H1 (cell line): ENCODE results near the gene NUTM1. TPM values are rescaled to one million over a fixed set of nuclear protein-coding genes. Genes with fewer than 3 reads are reported as not detected.

Experiments
- CTCF ChIA-PET: fragments of 300-600 bp; sonication (Branson Sonifier 250); formaldehyde crosslinking; loops from one replicate; lab custom pipeline; 2021; ENCODE audit not compliant: partially characterized antibody; lab: Charles Lee
- POLR2A ChIA-PET: fragments of 300-600 bp; sonication (Branson Sonifier 250); formaldehyde crosslinking; loops from one replicate; lab custom pipeline; 2021; ENCODE audit warnings: inconsistent platforms; ENCODE audit not compliant: partially characterized antibody; lab: Charles Lee
- DNase-seq, 2 experiments: peaks; one replicate each; pipeline versions ENCODE4 v3.0.0 to v3.0.0-alpha.2; 2010 to 2022; ENCODE audit warnings: low spot score in 2 of 2, low read depth in 1 of 2, mixed read lengths in 1 of 2
- FAIRE-seq: peaks from 2 replicates; lab custom pipeline; 2011; peaks lifted over from hg19 to GRCh38; lab: Jason Lieb, UNC
- H2AFZ ChIP-seq: 2 replicates; pipeline ENCODE4 v1.8.1; 2012; ENCODE audit warnings: low read length, inconsistent platforms
- H2AK5ac ChIP-seq: 2 replicates; pipeline ENCODE4 v1.6.1; 2013; ENCODE audit warnings: low read depth, low read length
- H2BK120ac ChIP-seq: replicated peaks from 2 replicates; pipeline ENCODE3; 2013; ENCODE audit warnings: low read depth, low read length, inconsistent platforms
- H2BK12ac ChIP-seq: 2 replicates; pipeline ENCODE4 v1.6.1; 2013; ENCODE audit warnings: low read depth, low read length
- H2BK15ac ChIP-seq: 2 replicates; pipeline ENCODE4 v1.6.1; 2013; ENCODE audit warnings: low read length
- H2BK20ac ChIP-seq: 2 replicates; pipeline ENCODE4 v1.6.1; 2013; ENCODE audit warnings: low read length
- H2BK5ac ChIP-seq: 2 replicates; pipeline ENCODE4 v1.6.1; 2013; ENCODE audit warnings: low read depth, low read length
- H3K14ac ChIP-seq: 2 replicates; pipeline ENCODE4 v1.6.1; 2013; ENCODE audit warnings: inconsistent platforms; ENCODE audit not compliant: insufficient read length
- H3K18ac ChIP-seq: 2 replicates; pipeline ENCODE4 v1.6.1; 2013; ENCODE audit warnings: low read length; ENCODE audit errors: extremely low read depth
- H3K23ac ChIP-seq: 2 replicates; pipeline ENCODE4 v1.6.1; 2013; ENCODE audit warnings: inconsistent platforms; ENCODE audit not compliant: insufficient read length
- H3K23me2 ChIP-seq: 2 replicates; pipeline ENCODE4 v1.6.1; 2013; ENCODE audit warnings: low read depth, low read length
- H3K27ac ChIP-seq: 2 replicates; pipeline ENCODE4 v1.6.1; 2011; ENCODE audit warnings: low read depth, low read length, inconsistent platforms
- H3K27me3 ChIP-seq, 4 experiments: replicated peaks in 1 of 4; 1 replicate in 1 of 4; 2 replicates in 3 of 4; pipeline versions ENCODE4 v1.6.1 to v1.8.1; 2011 to 2013; ENCODE audit warnings: low read length in 3 of 4, mild to moderate bottlenecking in 3 of 4, inconsistent platforms in 2 of 4, mixed read lengths in 2 of 4, moderate library complexity in 1 of 4; ENCODE audit not compliant: control insufficient read depth in 3 of 4, insufficient read depth in 3 of 4; ENCODE audit errors: extremely low read depth in 1 of 4
- H3K36me3 ChIP-seq, 4 experiments: 2 replicates each; pipeline versions ENCODE4 v1.6.1 to v1.8.1; 2011 to 2013; ENCODE audit warnings: mild to moderate bottlenecking in 4 of 4, low read length in 3 of 4, moderate library complexity in 2 of 4, control low read depth in 1 of 4, inconsistent platforms in 1 of 4; ENCODE audit not compliant: insufficient read depth in 4 of 4, control insufficient read depth in 2 of 4
- H3K4ac ChIP-seq: replicated peaks from 2 replicates; pipeline ENCODE3; 2013; ENCODE audit warnings: low read length, low read depth, mixed read lengths, inconsistent platforms; ENCODE audit not compliant: insufficient read length
- H3K4me1 ChIP-seq, 4 experiments: replicated peaks in 1 of 4; 1 replicate in 1 of 4; 2 replicates in 3 of 4; pipeline versions ENCODE4 v1.6.1 to v1.8.1; 2011 to 2013; ENCODE audit warnings: low read length in 3 of 4, inconsistent platforms in 2 of 4, mixed read lengths in 1 of 4; ENCODE audit not compliant: insufficient read depth in 4 of 4, control insufficient read depth in 3 of 4
- H3K4me2 ChIP-seq, 2 experiments: 2 replicates each; pipeline versions ENCODE4 v1.6.1 to v1.8.1; 2011 to 2013; ENCODE audit warnings: low read depth in 2 of 2, low read length in 2 of 2, control low read depth in 1 of 2, inconsistent platforms in 1 of 2, mild to moderate bottlenecking in 1 of 2; ENCODE audit not compliant: insufficient read depth in 1 of 2
- H3K4me3 ChIP-seq, 4 experiments: fragments of 200-600, 300-600 bp in 1 of 4; sonication (generic), shearing (Covaris generic), sonication (Bioruptor Twin) in 1 of 4; 2 replicates each; pipeline versions ENCODE4 v1.5.1 to v1.8.1; 2011 to 2016; ENCODE audit warnings: low read length in 4 of 4, low read depth in 3 of 4, control low read depth in 2 of 4, inconsistent platforms in 2 of 4, mild to moderate bottlenecking in 2 of 4, mixed read lengths in 1 of 4, moderate library complexity in 1 of 4; ENCODE audit not compliant: insufficient read depth in 2 of 4; ENCODE audit errors: extremely low read depth in 1 of 4
- H3K56ac ChIP-seq: replicated peaks from 2 replicates; pipeline ENCODE3; 2013; ENCODE audit warnings: low read depth, mild to moderate bottlenecking, mixed read lengths, low read length, inconsistent platforms; ENCODE audit not compliant: insufficient read length
- H3K79me1 ChIP-seq: 2 replicates; pipeline ENCODE4 v1.6.1; 2013; ENCODE audit warnings: low read depth, low read length, control low read depth
- H3K79me2 ChIP-seq, 2 experiments: 2 replicates each; pipeline versions ENCODE4 v1.6.1 to v1.8.1; 2012 to 2013; ENCODE audit warnings: low read length in 2 of 2, mild to moderate bottlenecking in 2 of 2, inconsistent platforms in 1 of 2; ENCODE audit not compliant: insufficient read depth in 2 of 2, control insufficient read depth in 1 of 2
- H3K9ac ChIP-seq, 4 experiments: replicated peaks in 1 of 4; 1 replicate in 1 of 4; 2 replicates in 3 of 4; pipeline versions ENCODE4 v1.6.1 to v1.8.1; 2011 to 2013; ENCODE audit warnings: low read depth in 3 of 4, low read length in 3 of 4, control low read depth in 2 of 4, mild to moderate bottlenecking in 2 of 4, moderate library complexity in 2 of 4, inconsistent platforms in 1 of 4; ENCODE audit errors: extremely low read depth in 1 of 4
- H3K9me3 ChIP-seq, 2 experiments: 2 replicates each; pipeline versions ENCODE4 v1.6.1 to v1.8.1; 2012 to 2013; ENCODE audit warnings: mild to moderate bottlenecking in 2 of 2, moderate library complexity in 2 of 2, control low read depth in 1 of 2, inconsistent platforms in 1 of 2, low read depth in 1 of 2, low read length in 1 of 2, mixed read lengths in 1 of 2; ENCODE audit not compliant: insufficient read depth in 2 of 2
- H4K20me1 ChIP-seq, 2 experiments: replicated peaks in 1 of 2; 2 replicates each; pipeline versions ENCODE3 to v1.8.1; 2011 to 2013; ENCODE audit warnings: inconsistent platforms in 2 of 2, low read length in 2 of 2, mild to moderate bottlenecking in 1 of 2; ENCODE audit not compliant: insufficient read depth in 2 of 2, control insufficient read depth in 1 of 2
- H4K5ac ChIP-seq: 2 replicates; pipeline ENCODE4 v1.6.1; 2013; ENCODE audit warnings: low read length, low read depth, mixed read lengths, inconsistent platforms; ENCODE audit not compliant: insufficient read length
- H4K8ac ChIP-seq: 2 replicates; pipeline ENCODE4 v1.8.0; 2013; ENCODE audit warnings: mild to moderate bottlenecking, moderate library complexity, low read length, inconsistent platforms; ENCODE audit not compliant: insufficient read depth; ENCODE audit errors: extremely low read depth
- H4K91ac ChIP-seq: replicated peaks from 2 replicates; pipeline ENCODE3; 2013; ENCODE audit warnings: low read length, mixed read lengths, inconsistent platforms; ENCODE audit not compliant: insufficient read length
- CBX5 ChIP-seq: fragments of 300-800, 300-1000 bp; sonication (generic); IDR thresholded peaks from 2 replicates; pipeline ENCODE4 v1.7.1; 2016; ENCODE audit warnings: antibody characterized with exemption, low read length, low read depth
- CBX8 ChIP-seq: fragments of 300-800, 300-1000 bp; sonication (generic); IDR thresholded peaks from 2 replicates; pipeline ENCODE4 v1.7.1; 2016; ENCODE audit warnings: low read depth, low read length, borderline replicate concordance
- E2F6 ChIP-seq: IDR thresholded peaks from 2 replicates; pipeline ENCODE4 v1.6.1; 2012; ENCODE audit warnings: inconsistent platforms
- HDAC2 ChIP-seq, 2 experiments: fragments of 300-600 bp in 1 of 2; sonication (generic) in 1 of 2; IDR thresholded peaks; 2 replicates each; pipeline ENCODE4 v1.6.1; 2011 to 2012; ENCODE audit warnings: low read depth in 2 of 2, low read length in 2 of 2, mild to moderate bottlenecking in 2 of 2, moderate library complexity in 2 of 2, borderline replicate concordance in 1 of 2, inconsistent platforms in 1 of 2
- KDM1A ChIP-seq: fragments of 200-600, 300-600 bp; sonication (generic); IDR thresholded peaks from 2 replicates; pipeline ENCODE4 v1.7.1; 2016; ENCODE audit warnings: mild to moderate bottlenecking, low read length, borderline replicate concordance
- MAX ChIP-seq: IDR thresholded peaks from 2 replicates; pipeline ENCODE4 v1.6.1; 2012; ENCODE audit warnings: inconsistent platforms
- POLR2A ChIP-seq, 2 experiments: IDR thresholded peaks; 1 replicate in 1 of 2; 2 replicates in 1 of 2; pipeline ENCODE4 v1.6.1; 2011; ENCODE audit warnings: low read depth in 2 of 2, low read length in 2 of 2, mild to moderate bottlenecking in 2 of 2; ENCODE audit errors: control extremely low read depth in 1 of 2
- RNF2 ChIP-seq: fragments of 200-900, 300-1000 bp; sonication (generic); IDR thresholded peaks from 2 replicates; pipeline ENCODE4 v1.7.1; 2016; ENCODE audit warnings: borderline replicate concordance, low read depth, mild to moderate bottlenecking, antibody characterized with exemption, low read length; ENCODE audit not compliant: poor library complexity, severe bottlenecking; ENCODE audit errors: missing control alignments
- SP1 ChIP-seq: IDR thresholded peaks from 2 replicates; pipeline ENCODE4 v1.6.1; 2011; ENCODE audit warnings: low read depth, low read length
- TCF12 ChIP-seq: IDR thresholded peaks from 2 replicates; pipeline ENCODE4 v1.6.1; 2011; ENCODE audit warnings: low read depth, mild to moderate bottlenecking, low read length
- ZNF274 ChIP-seq: IDR thresholded peaks from 2 replicates; pipeline ENCODE4 v1.7.0; 2012; ENCODE audit warnings: low read length, borderline replicate concordance; ENCODE audit errors: extremely low read depth
- WGBS, 2 experiments: shearing (Covaris generic) in 1 of 2; methylation state at CpG; one replicate each; pipeline versions ENCODE4 v1.1.6 to v1.1.7; 2013 to 2015; ENCODE audit warnings: low lambda C conversion rate in 2 of 2, mixed read lengths in 2 of 2, inconsistent platforms in 1 of 2, low coverage in 1 of 2, missing lambda C conversion rate in 1 of 2; ENCODE audit not compliant: insufficient replicate concordance in 2 of 2, insufficient coverage in 1 of 2, insufficient read length in 1 of 2; ENCODE audit errors: extremely low coverage in 1 of 2, missing lambda C conversion rate in 1 of 2; 5-methylcytosine and 5-hydroxymethylcytosine counted together
- polyA plus RNA-seq, 7 experiments: library from polyadenylated mRNA; depleted of rRNA in 3 of 7; stranded (reverse) in 5 of 7; unstranded in 2 of 7; fragments of >200 nt in 5 of 7; fragments of 200-250 nt in 2 of 7; gene quantifications; 1 replicate in 5 of 7; 2 replicates in 1 of 7; 4 replicates in 1 of 7; pipeline versions ENCODE4 v1.2.1 to v1.2.3, GENCODE V29; 2011 to 2013; ENCODE audit warnings: missing spikeins in 2 of 7, mixed read lengths in 2 of 7
- total RNA-seq: library from RNA; stranded (reverse); fragmentation: NEBNext Ultra II Directional; extraction: Animal tissue kit (Norgen Biotek cat#: 25700); gene quantifications from 2 replicates; pipeline ENCODE4 v1.2.1, GENCODE V29; 2021

NUTM1 gene
- total and polyA plus RNA-seq, 2 of the 8 experiments (the other 6 are each of a cell fraction or from before 2014, with no cell fraction given): 0.39 to 0.60 TPM

- Histone ChIP-seq H3K9ac (no peak overlapping the region), H2BK120ac (no peak overlapping the region), H4K91ac (no peak overlapping the region), H2BK20ac (no peak overlapping the region), H3K4me3 (no peak overlapping the region), H3K9me3 (no peaks in the 10 kb centered on the region), H4K20me1 (peaks cover 0 to 7% of the 10 kb centered on the region in 2 experiments), H2BK5ac (no peak overlapping the region), H3K27me3 (no peaks in the 10 kb centered on the region), H2BK15ac (no peak overlapping the region), H3K4ac (no peak overlapping the region), H4K5ac (no peak overlapping the region), H3K36me3 (peaks cover 7 to 44% (median 32%) of the 10 kb centered on the region in 4 experiments), H3K56ac (no peak overlapping the region), H3K79me2 (no peaks in the 10 kb centered on the region), H3K23ac (no peak overlapping the region), H3K4me1 (peaks cover 2 to 8% (median 5%) of the 10 kb centered on the region in 4 experiments; a peak in 5 of 7 replicates), H2BK12ac (no peak overlapping the region), H3K18ac (no peak overlapping the region), H3K23me2 (no peaks in the 10 kb centered on the region), H3K14ac (no peak overlapping the region), H3K4me2 (no peak overlapping the region), H3K27ac (no peak overlapping the region), H2AK5ac (no peak overlapping the region), H4K8ac (no peak overlapping the region), H3K79me1 (no peaks in the 10 kb centered on the region), H2AFZ (no peak overlapping the region)
- FAIRE-seq: no peak
- POLR2A ChIA-PET: interaction anchor here (1.0 to 3.6 kb wide), 3 partner anchors 10 to 20 kb away, joined by 3 to 18 read pairs (median 4); partner anchors contain the start of genes LPCAT4, NOP10, NUTM1 and SLC12A6
- CTCF ChIA-PET: interaction anchor here (0.6 to 2.4 kb wide), 9 partner anchors 9 to 261 kb away, joined by 3 to 29 read pairs (median 4); partner anchors contain the start of genes LPCAT4, NOP10 and NUTM1
- 95% methylated on average over 1 of the region's 1 CpG; no CpG with 5 or more reads in 1 of the 2 experiments for WGBS, 2 experiments
- no peak for DNase-seq
- TF ChIP-seq MAX (no peak), CBX5 (no peak), POLR2A (IDR thresholded peaks at IDR 0.05; ENCODE audit: control extremely low read depth in 1 of 2, low read depth in 2 of 2, low read length in 2 of 2) (no peak), E2F6 (no peak), HDAC2 (IDR thresholded peaks at IDR 0.05; ENCODE audit: borderline replicate concordance in 1 of 2, low read depth in 2 of 2, low read length in 2 of 2) (no peak), KDM1A (no peak), RNF2 (no peak), CBX8 (no peak), ZNF274 (no peak), TCF12 (no peak), SP1 (no peak)
These were observed 14.5 kb downstream of the NUTM1 start for GRCh38 chr15:34357653-34358052.
